HUES6 (cell line): ENCODE measurements around the gene DACT2.

Source experiments
- H3K27ac ChIP-seq: 2 replicates; pipeline ENCODE4 v1.7.0; 2013; ENCODE audit warnings: low read depth, mild to moderate bottlenecking, low read length, inconsistent platforms
- H3K27me3 ChIP-seq: 2 replicates; pipeline ENCODE4 v1.6.1; 2013; ENCODE audit warnings: low read length; ENCODE audit not compliant: control insufficient read depth, insufficient read depth
- H3K36me3 ChIP-seq: 2 replicates; pipeline ENCODE4 v1.6.1; 2013; ENCODE audit warnings: low read length; ENCODE audit not compliant: control insufficient read depth, insufficient read depth
- H3K4me1 ChIP-seq: 2 replicates; pipeline ENCODE4 v1.6.1; 2013; ENCODE audit warnings: low read length; ENCODE audit not compliant: control insufficient read depth, insufficient read depth
- H3K4me3 ChIP-seq: 2 replicates; pipeline ENCODE4 v1.5.1; 2013; ENCODE audit warnings: low read depth, low read length
- H3K9ac ChIP-seq: one replicate; pipeline ENCODE4 v1.6.1; 2013; ENCODE audit warnings: mild to moderate bottlenecking, low read length
- H3K9me3 ChIP-seq: 2 replicates; pipeline ENCODE4 v1.6.1; 2013; ENCODE audit warnings: low read depth, low read length; ENCODE audit not compliant: control insufficient read depth, insufficient read depth

DACT2 gene

GRCh38 chr6:168301648-168302398 is 17.8 kb downstream of the DACT2 start:
- Histone ChIP-seq H3K27me3 (peaks cover 66% of the 10 kb centered on the region), H3K4me3 (peak overlapping the region; percentile 47; the same call in 1 of the 2 replicates), H3K36me3 (no peaks in the 10 kb centered on the region), H3K9me3 (no peaks in the 10 kb centered on the region), H3K9ac (peak overlapping the region; percentile 68), H3K4me1 (peaks cover 32% of the 10 kb centered on the region), H3K27ac (no peak overlapping the region; the same call in 1 of the 2 replicates)

- peaks cover 73% of the 10 kb centered on the region for H3K27me3 ChIP-seq
Measured at GRCh38 chr6:168300975-168301647, 18.5 kb downstream of the DACT2 start.

GRCh38 chr6:168299541-168300511 is 19.8 kb downstream of the DACT2 start:
- Histone ChIP-seq H3K9me3 (no peaks in the 10 kb centered on the region), H3K9ac (no peak overlapping the region), H3K27ac (no peak overlapping the region), H3K27me3 (peaks cover 63% of the 10 kb centered on the region), H3K36me3 (no peaks in the 10 kb centered on the region), H3K4me3 (no peak overlapping the region), H3K4me1 (peaks cover 26% of the 10 kb centered on the region)

More at GRCh38 chr6:168300975-168301647, 18.5 kb downstream of the DACT2 start:
- H3K4me3 ChIP-seq: peak overlapping the region; percentile 47; the same call in 1 of the 2 replicates
- no peaks in the 10 kb centered on the region for H3K36me3 ChIP-seq
- H3K27ac ChIP-seq: no peak overlapping the region; the same call in 1 of the 2 replicates
- peak overlapping the region; percentile 24 for H3K9ac ChIP-seq
- H3K9me3 ChIP-seq: no peaks in the 10 kb centered on the region
- H3K4me1 ChIP-seq: peaks cover 32% of the 10 kb centered on the region

- Histone ChIP-seq H3K27ac (no peak overlapping the region), H3K9ac (no peak overlapping the region), H3K4me3 (no peak overlapping the region), H3K4me1 (peaks cover 14% of the 10 kb centered on the region), H3K27me3 (peaks cover 58% of the 10 kb centered on the region), H3K9me3 (no peaks in the 10 kb centered on the region), H3K36me3 (no peaks in the 10 kb centered on the region)
Measured at GRCh38 chr6:168297643-168298042, 21.9 kb downstream of the DACT2 start.

GRCh38 chr6:168294901-168295300 is 24.7 kb downstream of the DACT2 start:
- Histone ChIP-seq H3K4me1 (no peaks in the 10 kb centered on the region; the same call in 1 of the 2 replicates), H3K9me3 (0 out of 2 replicates have a peak, but pooled peaks cover under 1% of the 10 kb centered on the region), H3K27ac (no peak overlapping the region), H3K36me3 (no peaks in the 10 kb centered on the region), H3K27me3 (peaks cover 47% of the 10 kb centered on the region), H3K9ac (no peak overlapping the region), H3K4me3 (no peak overlapping the region)

GRCh38 chr6:168293636-168294530 is 25.7 kb downstream of the DACT2 start:
- H3K4me3 ChIP-seq: no peak overlapping the region
- 0 out of 2 replicates have a peak, but pooled peaks cover 6% of the 10 kb centered on the region for H3K9me3 ChIP-seq
- no peaks in the 10 kb centered on the region for H3K4me1 ChIP-seq
- peaks cover 38% of the 10 kb centered on the region for H3K27me3 ChIP-seq
- H3K36me3 ChIP-seq: no peaks in the 10 kb centered on the region
- no peak overlapping the region for H3K27ac ChIP-seq
- H3K9ac ChIP-seq: no peak overlapping the region

GRCh38 chr6:168292826-168293225 is 26.8 kb downstream of the DACT2 start:
- peaks cover 27% of the 10 kb centered on the region for H3K27me3 ChIP-seq
- H3K4me3 ChIP-seq: no peak overlapping the region
- 0 out of 2 replicates have a peak, but pooled peaks cover 6% of the 10 kb centered on the region for H3K9me3 ChIP-seq
- no peaks in the 10 kb centered on the region for H3K36me3 ChIP-seq
- H3K4me1 ChIP-seq: no peaks in the 10 kb centered on the region
- no peak overlapping the region for H3K9ac ChIP-seq
- H3K27ac ChIP-seq: no peak overlapping the region

GRCh38 chr6:168291450-168291849 is 28.1 kb downstream of the DACT2 start:
- Histone ChIP-seq H3K9me3 (0 out of 2 replicates have a peak, but pooled peaks cover 6% of the 10 kb centered on the region), H3K4me1 (no peaks in the 10 kb centered on the region), H3K36me3 (no peaks in the 10 kb centered on the region), H3K27ac (no peak overlapping the region), H3K9ac (no peak overlapping the region), H3K4me3 (no peak overlapping the region), H3K27me3 (peaks cover 15% of the 10 kb centered on the region; the same call in 1 of the 2 replicates)

- Histone ChIP-seq H3K36me3 (no peaks in the 10 kb centered on the region), H3K27ac (no peak overlapping the region), H3K27me3 (peaks cover 9% of the 10 kb centered on the region; the same call in 1 of the 2 replicates), H3K9me3 (0 out of 2 replicates have a peak, but pooled peaks cover 6% of the 10 kb centered on the region), H3K9ac (no peak overlapping the region), H3K4me1 (no peaks in the 10 kb centered on the region), H3K4me3 (no peak overlapping the region)
Measured at GRCh38 chr6:168290095-168290494, 29.5 kb downstream of the DACT2 start.

GRCh38 chr6:168289571-168289962 is 30.0 kb downstream of the DACT2 start:
- H3K9me3 ChIP-seq: 0 out of 2 replicates have a peak, but pooled peaks cover 6% of the 10 kb centered on the region
- no peaks in the 10 kb centered on the region for H3K4me1 ChIP-seq
- H3K9ac ChIP-seq: no peak overlapping the region
- no peaks in the 10 kb centered on the region for H3K36me3 ChIP-seq
- peaks cover 9% of the 10 kb centered on the region; the same call in 1 of the 2 replicates for H3K27me3 ChIP-seq
- H3K27ac ChIP-seq: no peak overlapping the region
- H3K4me3 ChIP-seq: no peak overlapping the region
